ENCODE data around the gene DLX1. TPM values are rescaled to one million over a fixed set of nuclear protein-coding genes. Genes with fewer than 3 reads are reported as not detected.

Gene DLX1
- total RNA-seq, 1 experiment from 2014 or later, result 2.0 TPM

DNA sequence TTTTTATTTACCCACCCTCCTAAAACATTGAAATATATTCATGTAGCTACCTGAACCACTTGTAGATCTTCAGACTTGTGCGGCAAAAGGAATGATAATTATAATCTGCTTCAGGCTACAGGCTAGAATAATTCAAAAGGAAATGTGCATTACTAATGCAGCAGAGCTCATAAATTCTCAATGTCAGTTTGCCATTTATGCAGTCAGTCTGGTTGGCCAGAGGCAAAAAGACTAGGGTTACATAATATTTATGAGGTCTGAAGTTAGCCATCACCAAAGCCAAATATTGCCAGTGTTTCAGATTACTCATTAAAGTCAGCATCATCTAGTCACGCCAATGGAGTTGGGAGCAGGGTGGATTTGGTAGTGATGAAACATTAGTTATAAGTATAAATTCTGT is 46.7 kb upstream of the DLX1 start:
- RAD21 ChIA-PET (ENCODE audit: low non-redundant PET in 1 of 2, low total read pairs in 2 of 2, uncharacterized antibody in 2 of 2, unreplicated experiment in 2 of 2), result no interaction called here
- H3K4me2 ChIP-seq (ENCODE audit: low read length), result no peak overlapping the region
- H3K27me3 ChIP-seq (ENCODE audit: insufficient read depth, low read length), result no peaks in the 10 kb centered on the region
- ATAC-seq (no peak), DNase-seq (ENCODE audit: low read depth, low spot score) (no peak)
- POLR2A ChIA-PET, result no interaction called here
- intact Hi-C loops (cut with micrococcal nuclease), result no loop called here
- H3K4me3 ChIP-seq (replicated peaks in 1 of 2; ENCODE audit: low read depth in 1 of 2, low read length in 2 of 2), result no peak overlapping the region
- H2AFZ ChIP-seq (ENCODE audit: low read depth, low read length, poor library complexity, severe bottlenecking), result no peak overlapping the region
- TF ChIP-seq TCF7L2 (IDR thresholded peaks at IDR 0.05; ENCODE audit: borderline replicate concordance, extremely low read depth, insufficient read depth, insufficient read length), result no peak
- TF ChIP-seq, protein P1, sequence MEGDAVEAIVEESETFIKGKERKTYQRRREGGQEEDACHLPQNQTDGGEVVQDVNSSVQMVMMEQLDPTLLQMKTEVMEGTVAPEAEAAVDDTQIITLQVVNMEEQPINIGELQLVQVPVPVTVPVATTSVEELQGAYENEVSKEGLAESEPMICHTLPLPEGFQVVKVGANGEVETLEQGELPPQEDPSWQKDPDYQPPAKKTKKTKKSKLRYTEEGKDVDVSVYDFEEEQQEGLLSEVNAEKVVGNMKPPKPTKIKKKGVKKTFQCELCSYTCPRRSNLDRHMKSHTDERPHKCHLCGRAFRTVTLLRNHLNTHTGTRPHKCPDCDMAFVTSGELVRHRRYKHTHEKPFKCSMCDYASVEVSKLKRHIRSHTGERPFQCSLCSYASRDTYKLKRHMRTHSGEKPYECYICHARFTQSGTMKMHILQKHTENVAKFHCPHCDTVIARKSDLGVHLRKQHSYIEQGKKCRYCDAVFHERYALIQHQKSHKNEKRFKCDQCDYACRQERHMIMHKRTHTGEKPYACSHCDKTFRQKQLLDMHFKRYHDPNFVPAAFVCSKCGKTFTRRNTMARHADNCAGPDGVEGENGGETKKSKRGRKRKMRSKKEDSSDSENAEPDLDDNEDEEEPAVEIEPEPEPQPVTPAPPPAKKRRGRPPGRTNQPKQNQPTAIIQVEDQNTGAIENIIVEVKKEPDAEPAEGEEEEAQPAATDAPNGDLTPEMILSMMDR (IDR thresholded peaks at IDR 0.05 in 2 of 3, conservative IDR thresholded peaks at IDR 0.05 in 1 of 3; ENCODE audit: borderline replicate concordance in 1 of 3, insufficient read depth in 1 of 3, low read depth in 2 of 3, low read length in 2 of 3), result no peak
- TF ChIP-seq JUND (IDR thresholded peaks at IDR 0.05), result no peak
- no peak for TF ChIP-seq EGR1 (IDR thresholded peaks at IDR 0.05; ENCODE audit: low read depth)
- no peak for TF ChIP-seq RAD21 (IDR thresholded peaks at IDR 0.05; ENCODE audit: low read depth)
- TF ChIP-seq, protein P2, sequence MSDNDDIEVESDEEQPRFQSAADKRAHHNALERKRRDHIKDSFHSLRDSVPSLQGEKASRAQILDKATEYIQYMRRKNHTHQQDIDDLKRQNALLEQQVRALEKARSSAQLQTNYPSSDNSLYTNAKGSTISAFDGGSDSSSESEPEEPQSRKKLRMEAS (IDR thresholded peaks at IDR 0.05), result no peak
- TF ChIP-seq YY1 (IDR thresholded peaks at IDR 0.05; ENCODE audit: extremely low read depth, insufficient replicate concordance, low read depth, low read length), result no peak
- TF ChIP-seq ZNF274 (IDR thresholded peaks at IDR 0.05; ENCODE audit: low read depth, low read length), result no peak
- TF ChIP-seq POLR2A (IDR thresholded peaks at IDR 0.05; ENCODE audit: borderline replicate concordance, extremely low read depth, insufficient read depth, insufficient read length), result no peak
- no peaks in the 10 kb centered on the region for H3K36me3 ChIP-seq (ENCODE audit: control insufficient read depth in 1 of 2, insufficient read depth in 2 of 2, low read length in 2 of 2)
- H3K9me3 ChIP-seq (ENCODE audit: control insufficient read depth in 1 of 2, insufficient read depth in 1 of 2, low read depth in 1 of 2, low read length in 2 of 2), result no peaks in the 10 kb centered on the region
- BruUV-seq (replicated peaks), result no TSS peak
- H3K9ac ChIP-seq (ENCODE audit: low read length), result no peak overlapping the region
- CTCF ChIA-PET, result no interaction called here
- no peaks in the 10 kb centered on the region for H4K20me1 ChIP-seq (ENCODE audit: insufficient read depth)
- H3K79me2 ChIP-seq (ENCODE audit: insufficient read depth, low read length), result no peaks in the 10 kb centered on the region
- H3K27ac ChIP-seq (ENCODE audit: low read depth, low read length), result no peak overlapping the region
- H3K4me1 ChIP-seq (ENCODE audit: control insufficient read depth in 1 of 2, insufficient read depth in 2 of 2, low read length in 2 of 2), result no peaks in the 10 kb centered on the region
- no peaks in the 10 kb centered on the region for H3K9me2 ChIP-seq (ENCODE audit: insufficient read depth)
